K562 (cell line): Measurements from ENCODE around the gene FAM171A1. TPM values are rescaled to one million over a fixed set of nuclear protein-coding genes. Genes with fewer than 3 reads are reported as not detected.

ENCODE experiments used
- ARHGAP35 ChIP-seq: fragments of 450-650 bp; IDR thresholded peaks from 2 replicates; pipeline ENCODE4 v1.6.1; 2018; ENCODE audit not compliant: partially characterized antibody
- ARID1B ChIP-seq: fragments of 450-650 bp; IDR thresholded peaks from 2 replicates; pipeline ENCODE4 v1.6.1; 2016; ENCODE audit warnings: antibody characterized with exemption, mild to moderate bottlenecking, inconsistent platforms
- CBFB ChIP-seq: sonication (generic); formaldehyde crosslinking; IDR thresholded peaks from 2 replicates; pipeline ENCODE4 v1.4.0; 2020; ENCODE audit warnings: mild to moderate bottlenecking, missing genetic modification reagents
- CCAR2 ChIP-seq: fragments of 200-400 bp; formaldehyde crosslinking; IDR thresholded peaks from 2 replicates; pipeline ENCODE4 v1.6.1; 2017; ENCODE audit warnings: mild to moderate bottlenecking, low read depth, low read length
- CCNT2 ChIP-seq: IDR thresholded peaks from 2 replicates; pipeline ENCODE4 v1.6.1; 2011; ENCODE audit warnings: borderline replicate concordance, low read depth, mild to moderate bottlenecking, moderate library complexity, mixed read lengths, low read length; ENCODE audit not compliant: insufficient read length; ENCODE audit errors: extremely low read depth
- DIDO1 ChIP-seq: fragments of 450-650 bp; IDR thresholded peaks from 2 replicates; pipeline ENCODE4 v1.6.1; 2016; ENCODE audit warnings: low read depth, missing biosample characterization, missing genetic modification characterization
- EP400 ChIP-seq: fragments of 450-650 bp; IDR thresholded peaks from 2 replicates; pipeline ENCODE4 v1.6.1; 2017; ENCODE audit warnings: antibody characterized with exemption, mild to moderate bottlenecking, moderate library complexity
- GABPB2 ChIP-seq: fragments of 250-450 bp; sonication (Bioruptor Pico); conservative IDR thresholded peaks from 2 replicates; pipeline ENCODE4 v1.5.1; 2021; ENCODE audit warnings: mild to moderate bottlenecking
- GTF2E2 ChIP-seq: fragments of 200-800 bp; sonication (Bioruptor generic); IDR thresholded peaks from 2 replicates; pipeline ENCODE4 v1.6.1; 2016; ENCODE audit warnings: missing genetic modification characterization, missing compliant biosample characterization
- HDAC1 ChIP-seq, 2 experiments: fragments of 450-650 bp; IDR thresholded peaks; 2 replicates each; pipeline ENCODE4 v1.6.1; 2016 to 2017; ENCODE audit warnings: inconsistent platforms in 1 of 2, mild to moderate bottlenecking in 1 of 2, moderate library complexity in 1 of 2
- HDGF ChIP-seq: fragments of 450-650 bp; IDR thresholded peaks from 2 replicates; pipeline ENCODE4 v1.6.1; 2016
- HMGN3 ChIP-seq: IDR thresholded peaks from 2 replicates; pipeline ENCODE4 v1.6.1; 2011; ENCODE audit warnings: borderline replicate concordance, low read depth, mild to moderate bottlenecking, mixed read lengths, low read length; ENCODE audit not compliant: insufficient read length; ENCODE audit errors: extremely low read depth
- MITF ChIP-seq: IDR thresholded peaks from 2 replicates; pipeline ENCODE4 v1.6.1; 2014; ENCODE audit warnings: antibody characterized with exemption
- PRMT5 ChIP-seq: sonication (generic); formaldehyde crosslinking; IDR thresholded peaks from 2 replicates; pipeline ENCODE4 v1.5.0; 2020; ENCODE audit warnings: missing genetic modification reagents
- STAT5B ChIP-seq: fragments of 250-450 bp; sonication (Bioruptor Pico); IDR thresholded peaks from 2 replicates; pipeline ENCODE4 v1.8.0; 2021; ENCODE audit warnings: mild to moderate bottlenecking, inconsistent platforms
- THRAP3 ChIP-seq: fragments of 450-650 bp; IDR thresholded peaks from 2 replicates; pipeline ENCODE4 v1.6.1; 2016; ENCODE audit warnings: mild to moderate bottlenecking, inconsistent platforms, borderline replicate concordance
- XRCC5 ChIP-seq: fragments of 200-400 bp; formaldehyde crosslinking; IDR thresholded peaks from 2 replicates; pipeline ENCODE4 v1.6.1; 2017; ENCODE audit warnings: low read depth, mild to moderate bottlenecking, low read length
- ZBTB33 ChIP-seq: sonication (generic); formaldehyde crosslinking; IDR thresholded peaks from 2 replicates; pipeline ENCODE4 v1.8.1; 2023; ENCODE audit warnings: mild to moderate bottlenecking, missing genetic modification reagents
- ZFP36 ChIP-seq: fragments of 150-350 bp; IDR thresholded peaks from 2 replicates; pipeline ENCODE4 v1.6.1; 2018; ENCODE audit warnings: low read length, low read depth; ENCODE audit not compliant: partially characterized antibody
- ZNF121 ChIP-seq: sonication (generic); formaldehyde crosslinking; conservative IDR thresholded peaks from 2 replicates; pipeline ENCODE4 v1.8.0; 2022; ENCODE audit warnings: missing genetic modification reagents
- ZNF324 ChIP-seq: fragments of 250-450 bp; sonication (Bioruptor Pico); IDR thresholded peaks from 2 replicates; pipeline ENCODE4 v1.4.0; 2020; ENCODE audit warnings: mild to moderate bottlenecking
- ZNF561 ChIP-seq: fragments of 450-650 bp; formaldehyde crosslinking; conservative IDR thresholded peaks from 2 replicates; pipeline ENCODE4 v1.4.0; 2020; ENCODE audit warnings: mild to moderate bottlenecking, moderate library complexity
- ZNF76 ChIP-seq: fragments of 250-450 bp; sonication (Bioruptor Pico); IDR thresholded peaks from 2 replicates; pipeline ENCODE4 v1.4.0; 2020; ENCODE audit warnings: mild to moderate bottlenecking, moderate library complexity, borderline replicate concordance
- ZNF79 ChIP-seq: fragments of 250-450 bp; sonication (Bioruptor Pico); IDR thresholded peaks from 2 replicates; pipeline ENCODE4 v1.4.0; 2020; ENCODE audit warnings: low read depth, mild to moderate bottlenecking, moderate library complexity
- polyA plus RNA-seq, 8 experiments: library from polyadenylated mRNA; depleted of rRNA in 4 of 8; stranded (reverse) in 5 of 8; unstranded in 3 of 8; fragments of >200 nt; fragmentation: Nextera tagmentation in 2 of 8; fragmentation: Illumina TruSeq in 1 of 8; extraction: Ambion mirVana in 2 of 8; extraction: Trizol in 1 of 8; gene quantifications; 2 replicates each; pipeline versions ENCODE4 v1.2.1 to v1.2.3, GENCODE V29; 2011 to 2014; ENCODE audit warnings: inconsistent platforms in 1 of 8, missing spikeins in 1 of 8
- total RNA-seq, 7 experiments: library from RNA; depleted of rRNA in 6 of 7; stranded (reverse); fragments of >200 nt in 6 of 7; fragmentation: Illumina TruSeq in 2 of 7; extraction: Trizol in 2 of 7; gene quantifications; 2 replicates each; pipeline versions ENCODE4 v1.2.1 to v1.2.3, GENCODE V29; 2011 to 2021; ENCODE audit warnings: low replicate concordance in 1 of 7
- TF ChIP-seq, protein P1 (sequence below): fragments of 250-450 bp; sonication (Bioruptor Pico); IDR thresholded peaks from 2 replicates; pipeline ENCODE4 v1.6.1; 2021; ENCODE audit warnings: mild to moderate bottlenecking
- TF ChIP-seq, protein P2 (sequence below): fragments of 250-450 bp; sonication (Bioruptor Pico); IDR thresholded peaks from 2 replicates; pipeline ENCODE4 v1.4.0; 2020; ENCODE audit warnings: mild to moderate bottlenecking

Gene FAM171A1
- total and polyA plus RNA-seq, 9 of the 15 experiments (the other 6 are each of a cell fraction or from before 2014, with no cell fraction given), result 0.51 to 8.2 (median 4.8) TPM

- TF ChIP-seq CCNT2 (peak; percentile 67), HMGN3 (peak; percentile 79), THRAP3 (no peak), XRCC5 (no peak), ZNF79 (CRISPR knock-in tag) (no peak), STAT5B (CRISPR knock-in tag) (no peak), DIDO1 (no peak), ZNF121 (CRISPR knock-in tag) (no peak), GABPB2 (CRISPR knock-in tag) (no peak), GTF2E2 (tag) (no peak), ZBTB33 (CRISPR knock-in tag) (no peak), ZNF76 (CRISPR knock-in tag) (no peak), ZFP36 (no peak), MITF (no peak), EP400 (no peak; the same call in 1 of the 2 replicates), ARHGAP35 (no peak), CCAR2 (no peak), HDAC1 (IDR thresholded peaks at IDR 0.05) (peak in 1 of 2 experiments; percentile 82; a peak in 2 of 4 replicates), ZNF561 (CRISPR knock-in tag) (no peak), ZNF324 (CRISPR knock-in tag) (no peak), ARID1B (no peak), CBFB (no peak), PRMT5 (no peak), HDGF (no peak)
- TF ChIP-seq, protein P1, sequence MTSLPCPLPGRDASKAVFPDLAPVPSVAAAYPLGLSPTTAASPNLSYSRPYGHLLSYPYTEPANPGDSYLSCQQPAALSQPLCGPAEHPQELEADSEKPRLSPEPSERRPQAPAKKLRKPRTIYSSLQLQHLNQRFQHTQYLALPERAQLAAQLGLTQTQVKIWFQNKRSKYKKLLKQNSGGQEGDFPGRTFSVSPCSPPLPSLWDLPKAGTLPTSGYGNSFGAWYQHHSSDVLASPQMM, result no peak
- TF ChIP-seq, protein P2, sequence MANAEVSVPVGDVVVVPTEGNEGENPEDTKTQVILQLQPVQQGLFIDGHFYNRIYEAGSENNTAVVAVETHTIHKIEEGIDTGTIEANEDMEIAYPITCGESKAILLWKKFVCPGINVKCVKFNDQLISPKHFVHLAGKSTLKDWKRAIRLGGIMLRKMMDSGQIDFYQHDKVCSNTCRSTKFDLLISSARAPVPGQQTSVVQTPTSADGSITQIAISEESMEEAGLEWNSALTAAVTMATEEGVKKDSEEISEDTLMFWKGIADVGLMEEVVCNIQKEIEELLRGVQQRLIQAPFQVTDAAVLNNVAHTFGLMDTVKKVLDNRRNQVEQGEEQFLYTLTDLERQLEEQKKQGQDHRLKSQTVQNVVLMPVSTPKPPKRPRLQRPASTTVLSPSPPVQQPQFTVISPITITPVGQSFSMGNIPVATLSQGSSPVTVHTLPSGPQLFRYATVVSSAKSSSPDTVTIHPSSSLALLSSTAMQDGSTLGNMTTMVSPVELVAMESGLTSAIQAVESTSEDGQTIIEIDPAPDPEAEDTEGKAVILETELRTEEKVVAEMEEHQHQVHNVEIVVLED (CRISPR knock-in tag), result 0 out of 2 replicates have a peak, but pooled peaks have one; percentile 5
Measured at GRCh38 chr10:15168291-15168785, 202.8 kb downstream of the FAM171A1 start, which contains the start of gene NMT2 (continued).
